Measurements from ENCODE around the gene CDYL2.
"Not testable (repeated sequence)": the region's sequence is repeated elsewhere in the genome, so short reads cannot be mapped to it uniquely, and the experiment has no call there.

The CDYL2 gene

GRCh38 chr16:80733407-80733806, 71.0 kb downstream of the CDYL2 start:
- H2BK120ac ChIP-seq (ENCODE audit: low read depth, low read length), result no peak overlapping the region
- no CpG with 5 or more reads among the region's 2 CpGs for WGBS (ENCODE audit: extremely low coverage, insufficient coverage, low lambda C conversion rate)
- H3K79me2 ChIP-seq (ENCODE audit: control insufficient read depth, insufficient read depth, low read length), result no peaks in the 10 kb centered on the region
- no peak overlapping the region for H4K5ac ChIP-seq (ENCODE audit: low read length)
- H3K56ac ChIP-seq (ENCODE audit: low read length), result no peak overlapping the region
- no peak overlapping the region for H3K27ac ChIP-seq (ENCODE audit: low read depth, low read length)
- no peak overlapping the region for H3K4ac ChIP-seq (ENCODE audit: low read depth, low read length)
- no peak overlapping the region for H2BK15ac ChIP-seq (replicated peaks; ENCODE audit: low read depth)
- no peak overlapping the region for H3K18ac ChIP-seq (ENCODE audit: low read length)
- H3K4me1 ChIP-seq (ENCODE audit: control insufficient read depth, low read depth, low read length), result no peaks in the 10 kb centered on the region
- H2AK5ac ChIP-seq (ENCODE audit: low read length), result no peak overlapping the region
- no peaks in the 10 kb centered on the region for H3K36me3 ChIP-seq (ENCODE audit: control insufficient read depth, insufficient read depth, low read length)
- H4K8ac ChIP-seq (ENCODE audit: low read depth, low read length), result no peak overlapping the region
- H3K23ac ChIP-seq (ENCODE audit: low read length), result no peak overlapping the region
- no peaks in the 10 kb centered on the region for H3K79me1 ChIP-seq (ENCODE audit: low read length)
- H3K27me3 ChIP-seq (ENCODE audit: insufficient read depth, low read length, poor library complexity), result no peaks in the 10 kb centered on the region
- H3K4me2 ChIP-seq (ENCODE audit: low read length), result no peak overlapping the region
- H3K9ac ChIP-seq (ENCODE audit: low read length), result no peak overlapping the region
- DNase-seq, result no peak
- H3K4me3 ChIP-seq (ENCODE audit: low read length), result no peak overlapping the region
- H2BK5ac ChIP-seq (ENCODE audit: low read length), result no peak overlapping the region

GRCh38 chr16:80731915-80732314, 72.5 kb downstream of the CDYL2 start:
- Histone ChIP-seq H3K36me3 (ENCODE audit: control insufficient read depth, insufficient read depth, low read length) (no peaks in the 10 kb centered on the region), H3K4me2 (ENCODE audit: low read length) (no peak overlapping the region), H3K27me3 (ENCODE audit: insufficient read depth, low read length, poor library complexity) (no peaks in the 10 kb centered on the region), H2BK5ac (ENCODE audit: low read length) (no peak overlapping the region), H3K79me1 (ENCODE audit: low read length) (no peaks in the 10 kb centered on the region), H2BK15ac (replicated peaks; ENCODE audit: low read depth) (no peak overlapping the region), H3K4me1 (ENCODE audit: control insufficient read depth, low read depth, low read length) (no peaks in the 10 kb centered on the region), H3K23ac (ENCODE audit: low read length) (no peak overlapping the region), H2AK5ac (ENCODE audit: low read length) (no peak overlapping the region), H3K4ac (ENCODE audit: low read depth, low read length) (no peak overlapping the region), H4K8ac (ENCODE audit: low read depth, low read length) (no peak overlapping the region), H3K4me3 (ENCODE audit: low read length) (no peak overlapping the region), H3K56ac (ENCODE audit: low read length) (no peak overlapping the region), H3K9ac (ENCODE audit: low read length) (no peak overlapping the region), H2BK120ac (ENCODE audit: low read depth, low read length) (no peak overlapping the region), H3K79me2 (ENCODE audit: control insufficient read depth, insufficient read depth, low read length) (no peaks in the 10 kb centered on the region), H3K27ac (ENCODE audit: low read depth, low read length) (no peak overlapping the region), H4K5ac (ENCODE audit: low read length) (no peak overlapping the region), H3K18ac (ENCODE audit: low read length) (no peak overlapping the region)
- no peak for DNase-seq
- no CpG with 5 or more reads among the region's 2 CpGs for WGBS (ENCODE audit: extremely low coverage, insufficient coverage, low lambda C conversion rate)

GRCh38 chr16:80727066-80727763, 77.2 kb downstream of the CDYL2 start:
- not testable (repeated sequence) for H3K4ac ChIP-seq (ENCODE audit: low read depth, low read length); H3K79me1 ChIP-seq (ENCODE audit: low read length); H2BK5ac ChIP-seq (ENCODE audit: low read length); H2AK5ac ChIP-seq (ENCODE audit: low read length); H3K4me2 ChIP-seq (ENCODE audit: low read length); H2BK120ac ChIP-seq (ENCODE audit: low read depth, low read length); H4K8ac ChIP-seq (ENCODE audit: low read depth, low read length); H2BK15ac ChIP-seq (replicated peaks; ENCODE audit: low read depth); H3K79me2 ChIP-seq (ENCODE audit: control insufficient read depth, insufficient read depth, low read length); H3K56ac ChIP-seq (ENCODE audit: low read length); H3K4me3 ChIP-seq (ENCODE audit: low read length); H3K23ac ChIP-seq (ENCODE audit: low read length); DNase-seq; H3K27me3 ChIP-seq (ENCODE audit: insufficient read depth, low read length, poor library complexity); H3K27ac ChIP-seq (ENCODE audit: low read depth, low read length); H3K9ac ChIP-seq (ENCODE audit: low read length); H3K36me3 ChIP-seq (ENCODE audit: control insufficient read depth, insufficient read depth, low read length); H3K18ac ChIP-seq (ENCODE audit: low read length); H4K5ac ChIP-seq (ENCODE audit: low read length); H3K4me1 ChIP-seq (ENCODE audit: control insufficient read depth, low read depth, low read length)
- WGBS (ENCODE audit: extremely low coverage, insufficient coverage, low lambda C conversion rate), result no CpG with 5 or more reads among the region's 29 CpGs

GRCh38 chr16:80725566-80726162, 78.7 kb downstream of the CDYL2 start:
- WGBS (ENCODE audit: extremely low coverage, insufficient coverage, low lambda C conversion rate), result no CpG with 5 or more reads among the region's 9 CpGs

GRCh38 chr16:80723981-80724380, 80.4 kb downstream of the CDYL2 start:
- H4K5ac ChIP-seq (ENCODE audit: low read length), result no peak overlapping the region
- H3K4me1 ChIP-seq (ENCODE audit: control insufficient read depth, low read depth, low read length), result no peaks in the 10 kb centered on the region
- H3K27ac ChIP-seq (ENCODE audit: low read depth, low read length), result no peak overlapping the region
- H3K9ac ChIP-seq (ENCODE audit: low read length), result no peak overlapping the region
- no peaks in the 10 kb centered on the region for H3K36me3 ChIP-seq (ENCODE audit: control insufficient read depth, insufficient read depth, low read length)
- H2BK120ac ChIP-seq (ENCODE audit: low read depth, low read length), result no peak overlapping the region
- H2BK5ac ChIP-seq (ENCODE audit: low read length), result no peak overlapping the region
- no peak overlapping the region for H3K23ac ChIP-seq (ENCODE audit: low read length)
- no peaks in the 10 kb centered on the region for H3K79me2 ChIP-seq (ENCODE audit: control insufficient read depth, insufficient read depth, low read length)
- H4K8ac ChIP-seq (ENCODE audit: low read depth, low read length), result no peak overlapping the region
- H3K27me3 ChIP-seq (ENCODE audit: insufficient read depth, low read length, poor library complexity), result no peaks in the 10 kb centered on the region
- no peak overlapping the region for H3K56ac ChIP-seq (ENCODE audit: low read length)
- H2BK15ac ChIP-seq (replicated peaks; ENCODE audit: low read depth), result no peak overlapping the region
- no peak overlapping the region for H3K4me2 ChIP-seq (ENCODE audit: low read length)
- no peak overlapping the region for H3K4me3 ChIP-seq (ENCODE audit: low read length)
- H3K79me1 ChIP-seq (ENCODE audit: low read length), result no peaks in the 10 kb centered on the region
- H3K4ac ChIP-seq (ENCODE audit: low read depth, low read length), result no peak overlapping the region
- H2AK5ac ChIP-seq (ENCODE audit: low read length), result no peak overlapping the region
- DNase-seq, result no peak
- H3K18ac ChIP-seq (ENCODE audit: low read length), result no peak overlapping the region

More at GRCh38 chr16:80725566-80726162, 78.7 kb downstream of the CDYL2 start:
- Histone ChIP-seq H3K56ac (ENCODE audit: low read length) (no peak overlapping the region), H3K79me1 (ENCODE audit: low read length) (no peaks in the 10 kb centered on the region), H2BK120ac (ENCODE audit: low read depth, low read length) (no peak overlapping the region), H2BK5ac (ENCODE audit: low read length) (no peak overlapping the region), H3K23ac (ENCODE audit: low read length) (no peak overlapping the region), H3K4me3 (ENCODE audit: low read length) (no peak overlapping the region), H4K8ac (ENCODE audit: low read depth, low read length) (no peak overlapping the region), H3K36me3 (ENCODE audit: control insufficient read depth, insufficient read depth, low read length) (no peaks in the 10 kb centered on the region), H3K79me2 (ENCODE audit: control insufficient read depth, insufficient read depth, low read length) (no peaks in the 10 kb centered on the region), H3K9ac (ENCODE audit: low read length) (no peak overlapping the region), H3K4ac (ENCODE audit: low read depth, low read length) (no peak overlapping the region), H4K5ac (ENCODE audit: low read length) (no peak overlapping the region), H3K27me3 (ENCODE audit: insufficient read depth, low read length, poor library complexity) (no peaks in the 10 kb centered on the region), H2AK5ac (ENCODE audit: low read length) (no peak overlapping the region), H3K27ac (ENCODE audit: low read depth, low read length) (no peak overlapping the region), H3K18ac (ENCODE audit: low read length) (no peak overlapping the region), H3K4me2 (ENCODE audit: low read length) (no peak overlapping the region), H3K4me1 (ENCODE audit: control insufficient read depth, low read depth, low read length) (no peaks in the 10 kb centered on the region), H2BK15ac (replicated peaks; ENCODE audit: low read depth) (no peak overlapping the region)
- DNase-seq, result no peak

- no peak overlapping the region for H3K23ac ChIP-seq (ENCODE audit: low read length)
- H3K36me3 ChIP-seq (ENCODE audit: control insufficient read depth, insufficient read depth, low read length), result no peaks in the 10 kb centered on the region
- no peaks in the 10 kb centered on the region for H3K27me3 ChIP-seq (ENCODE audit: insufficient read depth, low read length, poor library complexity)
- no peak overlapping the region for H3K4me3 ChIP-seq (ENCODE audit: low read length)
- no peaks in the 10 kb centered on the region for H3K79me1 ChIP-seq (ENCODE audit: low read length)
- no peak overlapping the region for H2AK5ac ChIP-seq (ENCODE audit: low read length)
- no peak overlapping the region for H3K9ac ChIP-seq (ENCODE audit: low read length)
- no peak overlapping the region for H4K5ac ChIP-seq (ENCODE audit: low read length)
- no peaks in the 10 kb centered on the region for H3K4me1 ChIP-seq (ENCODE audit: control insufficient read depth, low read depth, low read length)
- H3K4me2 ChIP-seq (ENCODE audit: low read length), result no peak overlapping the region
- H3K4ac ChIP-seq (ENCODE audit: low read depth, low read length), result no peak overlapping the region
- WGBS (ENCODE audit: extremely low coverage, insufficient coverage, low lambda C conversion rate), result no CpG with 5 or more reads among the region's 4 CpGs
- H2BK5ac ChIP-seq (ENCODE audit: low read length), result no peak overlapping the region
- no peak overlapping the region for H3K18ac ChIP-seq (ENCODE audit: low read length)
- no peak overlapping the region for H2BK15ac ChIP-seq (replicated peaks; ENCODE audit: low read depth)
- H4K8ac ChIP-seq (ENCODE audit: low read depth, low read length), result no peak overlapping the region
- DNase-seq, result no peak
- no peak overlapping the region for H3K56ac ChIP-seq (ENCODE audit: low read length)
- H2BK120ac ChIP-seq (ENCODE audit: low read depth, low read length), result no peak overlapping the region
- H3K27ac ChIP-seq (ENCODE audit: low read depth, low read length), result no peak overlapping the region
- H3K79me2 ChIP-seq (ENCODE audit: control insufficient read depth, insufficient read depth, low read length), result no peaks in the 10 kb centered on the region
Measured at GRCh38 chr16:80723091-80723490, 81.3 kb downstream of the CDYL2 start.

Measured in mesendoderm (in vitro differentiated cells).